GM20000 (cell line): ENCODE data around the gene RAD50.
A peak's percentile ranks its signal among the peaks of the same experiment; 100 is the strongest.
"Not testable (repeated sequence)": the region's sequence is repeated elsewhere in the genome, so short reads cannot be mapped to it uniquely, and the experiment has no call there.

Experiments
- DNase-seq: peaks from one replicate; pipeline ENCODE4 v3.0.0; 2012; ENCODE audit warnings: low spot score
- CTCF ChIP-seq: IDR thresholded peaks from 2 replicates; pipeline ENCODE4 v1.5.1; 2012; ENCODE audit warnings: mild to moderate bottlenecking, control low read depth; ENCODE audit errors: extremely low read depth, missing control alignments

The RAD50 gene

GRCh38 chr5:132561601-132562000, 4.8 kb downstream of the RAD50 start:
- no peak for TF ChIP-seq CTCF
- no peak for DNase-seq

GRCh38 chr5:132564555-132564954, 7.8 kb downstream of the RAD50 start:
- DNase-seq = not testable (repeated sequence)

- no peak for DNase-seq
- no peak for TF ChIP-seq CTCF
Measured at GRCh38 chr5:132566657-132567056, 9.9 kb downstream of the RAD50 start.

- DNase-seq = no peak
- TF ChIP-seq CTCF = no peak
Measured at GRCh38 chr5:132576123-132576522, 19.3 kb downstream of the RAD50 start.

GRCh38 chr5:132584560-132584959, 27.8 kb downstream of the RAD50 start:
- DNase-seq = not testable (repeated sequence)

- no peak for DNase-seq
- TF ChIP-seq CTCF = no peak
Measured at GRCh38 chr5:132586063-132586462, 29.3 kb downstream of the RAD50 start.

GRCh38 chr5:132589467-132589866, 32.7 kb downstream of the RAD50 start:
- DNase-seq = no peak

GRCh38 chr5:132591145-132591544, 34.4 kb downstream of the RAD50 start:
- peak; percentile 18 for DNase-seq
- no peak for TF ChIP-seq CTCF

More at GRCh38 chr5:132589467-132589866, 32.7 kb downstream of the RAD50 start:
- TF ChIP-seq CTCF = no peak

GRCh38 chr5:132592521-132592920, 35.7 kb downstream of the RAD50 start:
- no peak for DNase-seq
- TF ChIP-seq CTCF = no peak
